H9 (cell line): ENCODE results near the gene HS2ST1. TPM values are rescaled to one million over a fixed set of nuclear protein-coding genes. Genes with fewer than 3 reads are reported as not detected.

Experiments
- DNase-seq: peaks from one replicate; pipeline ENCODE4 v3.0.0-alpha.2; 2017
- H2AFZ ChIP-seq: one replicate; pipeline ENCODE4 v1.6.1; 2013; ENCODE audit warnings: mild to moderate bottlenecking, low read length, control low read depth, moderate library complexity
- H2AK5ac ChIP-seq: 2 replicates; pipeline ENCODE4 v1.6.1; 2013; ENCODE audit warnings: low read length, control low read depth, mixed read lengths; ENCODE audit not compliant: insufficient read length
- H2BK120ac ChIP-seq: one replicate; pipeline ENCODE4 v1.6.1; 2013; ENCODE audit warnings: low read depth, mild to moderate bottlenecking, low read length, control low read depth, inconsistent platforms; ENCODE audit not compliant: poor library complexity, severe bottlenecking
- H2BK12ac ChIP-seq: 2 replicates; pipeline ENCODE4 v1.6.1; 2013; ENCODE audit warnings: low read length, control low read depth, mixed read lengths, low read depth; ENCODE audit not compliant: insufficient read length
- H2BK15ac ChIP-seq: 2 replicates; pipeline ENCODE4 v1.6.1; 2013; ENCODE audit warnings: low read depth, low read length, control low read depth
- H2BK20ac ChIP-seq: one replicate; pipeline ENCODE4 v1.6.1; 2013; ENCODE audit warnings: low read depth, mild to moderate bottlenecking, low read length, control low read depth, inconsistent platforms; ENCODE audit not compliant: poor library complexity, severe bottlenecking
- H2BK5ac ChIP-seq: 2 replicates; pipeline ENCODE4 v1.6.1; 2013; ENCODE audit warnings: low read length, control low read depth, mixed read lengths; ENCODE audit not compliant: insufficient read length
- H3K14ac ChIP-seq: 2 replicates; pipeline ENCODE4 v1.6.1; 2013; ENCODE audit warnings: low read length, control low read depth; ENCODE audit not compliant: insufficient read depth
- H3K18ac ChIP-seq: 2 replicates; pipeline ENCODE4 v1.6.1; 2013; ENCODE audit warnings: low read depth, mild to moderate bottlenecking, mixed read lengths, low read length, control low read depth; ENCODE audit not compliant: insufficient read length
- H3K23ac ChIP-seq: 2 replicates; pipeline ENCODE4 v1.6.1; 2013; ENCODE audit warnings: low read length, control low read depth, mixed read lengths, low read depth; ENCODE audit not compliant: insufficient read length
- H3K23me2 ChIP-seq: 2 replicates; pipeline ENCODE4 v1.6.1; 2013; ENCODE audit warnings: low read depth, mild to moderate bottlenecking, mixed read lengths, low read length, control low read depth; ENCODE audit not compliant: insufficient read length, poor library complexity, severe bottlenecking
- H3K27ac ChIP-seq: 2 replicates; pipeline ENCODE4 v1.5.1; 2013; ENCODE audit warnings: low read length, control low read depth, mixed read lengths, low read depth; ENCODE audit not compliant: insufficient read length
- H3K27me3 ChIP-seq: 2 replicates; pipeline ENCODE4 v1.6.1; 2013; ENCODE audit warnings: low read length, control low read depth, inconsistent platforms; ENCODE audit not compliant: insufficient read depth
- H3K4ac ChIP-seq: 2 replicates; pipeline ENCODE4 v1.6.1; 2013; ENCODE audit warnings: low read depth, mild to moderate bottlenecking, control low read depth, inconsistent platforms, low read length, moderate library complexity
- H3K4me1 ChIP-seq: 2 replicates; pipeline ENCODE4 v1.6.1; 2013; ENCODE audit warnings: low read length, control low read depth, inconsistent platforms; ENCODE audit not compliant: insufficient read depth
- H3K4me2 ChIP-seq: 2 replicates; pipeline ENCODE4 v1.6.1; 2013; ENCODE audit warnings: low read length, control low read depth, mixed read lengths; ENCODE audit not compliant: insufficient read length, insufficient read depth
- H3K56ac ChIP-seq: 2 replicates; pipeline ENCODE4 v1.6.1; 2013; ENCODE audit warnings: low read depth, mild to moderate bottlenecking, mixed read lengths, low read length, control low read depth; ENCODE audit not compliant: insufficient read length
- H3K79me1 ChIP-seq: 2 replicates; pipeline ENCODE4 v1.6.1; 2013; ENCODE audit warnings: low read depth, mild to moderate bottlenecking, moderate library complexity, low read length, control low read depth, inconsistent platforms; ENCODE audit not compliant: insufficient read depth, poor library complexity, severe bottlenecking
- H3K79me2 ChIP-seq: 2 replicates; pipeline ENCODE4 v1.6.1; 2013; ENCODE audit warnings: low read length, control low read depth, inconsistent platforms; ENCODE audit not compliant: insufficient read depth
- H3K9ac ChIP-seq: 2 replicates; pipeline ENCODE4 v1.6.1; 2013; ENCODE audit warnings: low read length, control low read depth, mixed read lengths; ENCODE audit not compliant: insufficient read length; ENCODE audit errors: extremely low read depth
- H3K9me3 ChIP-seq: one replicate; pipeline ENCODE4 v1.6.1; 2013; ENCODE audit warnings: low read depth, low read length, inconsistent platforms; ENCODE audit not compliant: control insufficient read depth
- H3T11ph ChIP-seq: one replicate; pipeline ENCODE4 v1.6.1; 2013; ENCODE audit warnings: mild to moderate bottlenecking, low read length, control low read depth, inconsistent platforms
- H4K20me1 ChIP-seq: one replicate; pipeline ENCODE4 v1.6.1; 2013; ENCODE audit not compliant: control insufficient read depth, insufficient read length, insufficient read depth
- H4K5ac ChIP-seq: 2 replicates; pipeline ENCODE4 v1.6.1; 2013; ENCODE audit warnings: low read depth, mild to moderate bottlenecking, mixed read lengths, low read length, control low read depth; ENCODE audit not compliant: insufficient read length
- H4K8ac ChIP-seq: replicated peaks from 2 replicates; pipeline ENCODE4 v1.6.1; 2013; ENCODE audit warnings: low read length, control low read depth, mixed read lengths, low read depth; ENCODE audit not compliant: insufficient read length
- H4K91ac ChIP-seq: 2 replicates; pipeline ENCODE4 v1.6.1; 2013; ENCODE audit warnings: low read depth, mild to moderate bottlenecking, moderate library complexity, mixed read lengths, low read length, control low read depth; ENCODE audit not compliant: insufficient read length
- H3K27ac Mint-ChIP-seq, 3 experiments: 2 replicates in 2 of 3; 3 replicates in 1 of 3; pipeline ENCODE4 v1.8.0; 2020 to 2021; ENCODE audit warnings: mixed read lengths in 3 of 3, mild to moderate bottlenecking in 1 of 3, moderate library complexity in 1 of 3
- H3K27me3 Mint-ChIP-seq: 2 replicates; pipeline ENCODE4 v1.8.0; 2021; ENCODE audit warnings: low read depth, mild to moderate bottlenecking, moderate library complexity, mixed read lengths
- H3K36me3 Mint-ChIP-seq, 3 experiments: 2 replicates in 2 of 3; 3 replicates in 1 of 3; pipeline ENCODE4 v1.8.0; 2020 to 2021; ENCODE audit warnings: low read depth in 3 of 3, mixed read lengths in 3 of 3; ENCODE audit not compliant: insufficient read depth in 1 of 3
- H3K4me1 Mint-ChIP-seq, 2 experiments: 2 replicates each; pipeline ENCODE4 v1.8.0; 2020; ENCODE audit warnings: mixed read lengths in 2 of 2
- H3K4me3 Mint-ChIP-seq, 2 experiments: 2 replicates in 1 of 2; 3 replicates in 1 of 2; pipeline ENCODE4 v1.8.0; 2020 to 2021; ENCODE audit warnings: mild to moderate bottlenecking in 2 of 2, mixed read lengths in 2 of 2, moderate library complexity in 1 of 2
- H3K9me3 Mint-ChIP-seq, 2 experiments: 2 replicates in 1 of 2; 3 replicates in 1 of 2; pipeline ENCODE4 v1.8.0; 2020; ENCODE audit warnings: mild to moderate bottlenecking in 2 of 2, mixed read lengths in 2 of 2, moderate library complexity in 1 of 2
- WGBS: extraction: QIAGEN DNeasy Blood & Tissue Kit; methylation state at CpG from one replicate; pipeline ENCODE4 v1.1.7; 2013; ENCODE audit warnings: missing lambda C conversion rate, low lambda C conversion rate, mixed read lengths; ENCODE audit not compliant: insufficient read length; ENCODE audit errors: extremely low coverage; 5-methylcytosine and 5-hydroxymethylcytosine counted together
- total RNA-seq: library from RNA; stranded (reverse); gene quantifications from 2 replicates; pipeline ENCODE4 v1.2.1, GENCODE V29; 2021
- TF ChIP-seq, protein P1 (sequence below): fragments of 200-600 bp; sonication (generic); conservative IDR thresholded peaks from 3 replicates; pipeline ENCODE4 v1.8.0; 2021; ENCODE audit warnings: antibody characterized with exemption, mild to moderate bottlenecking

The HS2ST1 gene
- total RNA-seq, 1 experiment from 2014 or later = 20.1 TPM

DNA sequence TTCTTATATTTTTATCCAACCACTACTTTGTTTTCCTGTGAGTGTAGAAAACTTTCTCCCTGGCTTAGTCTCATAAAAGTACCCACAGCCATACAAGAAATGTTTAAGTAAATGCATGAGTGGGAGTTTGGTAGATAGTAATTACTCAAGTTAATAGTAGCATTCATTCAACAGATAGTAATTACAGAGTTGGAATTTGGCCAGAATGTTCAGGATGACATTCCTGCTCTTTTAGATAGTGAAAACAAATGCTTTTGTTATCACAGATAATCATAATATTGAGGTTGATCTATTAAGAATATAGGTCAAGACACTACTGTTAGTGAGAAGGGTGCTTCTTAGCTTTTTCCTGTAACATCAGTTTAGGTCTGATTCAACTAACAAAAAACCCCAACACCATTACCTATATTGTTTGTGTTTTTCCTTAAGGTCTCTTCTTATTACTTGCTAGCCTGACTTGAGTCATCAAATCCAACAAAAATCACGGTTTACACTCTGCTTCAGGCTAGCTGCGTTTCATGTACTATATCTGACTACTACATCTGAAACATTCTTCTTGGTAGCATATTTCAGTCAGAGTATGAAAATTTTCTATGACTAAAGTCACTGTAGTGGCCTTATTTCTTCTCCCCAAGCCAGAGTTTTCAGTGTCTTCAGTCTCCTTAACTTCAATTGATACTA is 163.7 kb downstream of the HS2ST1 start:
- Histone ChIP-seq H3K4me2 (no peak overlapping the region), H3K4ac (no peak overlapping the region), H3K79me1 (no peaks in the 10 kb centered on the region), H2BK5ac (no peak overlapping the region), H2AK5ac (no peak overlapping the region), H4K5ac (no peak overlapping the region), H3K18ac (no peak overlapping the region), H3K4me1 (no peaks in the 10 kb centered on the region), H4K8ac (no peak overlapping the region), H3K9ac (no peak overlapping the region), H2BK120ac (no peak overlapping the region), H3K27me3 (no peaks in the 10 kb centered on the region), H3K56ac (no peak overlapping the region), H3T11ph (no peak overlapping the region), H2BK12ac (no peak overlapping the region), H2BK20ac (no peak overlapping the region), H4K91ac (no peak overlapping the region), H3K79me2 (no peaks in the 10 kb centered on the region), H3K9me3 (no peaks in the 10 kb centered on the region), H3K14ac (no peak overlapping the region), H3K23ac (no peak overlapping the region), H2AFZ (no peak overlapping the region), H3K27ac (no peak overlapping the region), H4K20me1 (no peaks in the 10 kb centered on the region), H2BK15ac (no peak overlapping the region), H3K23me2 (no peaks in the 10 kb centered on the region)
- DNase-seq = no peak
- TF ChIP-seq, protein P1, sequence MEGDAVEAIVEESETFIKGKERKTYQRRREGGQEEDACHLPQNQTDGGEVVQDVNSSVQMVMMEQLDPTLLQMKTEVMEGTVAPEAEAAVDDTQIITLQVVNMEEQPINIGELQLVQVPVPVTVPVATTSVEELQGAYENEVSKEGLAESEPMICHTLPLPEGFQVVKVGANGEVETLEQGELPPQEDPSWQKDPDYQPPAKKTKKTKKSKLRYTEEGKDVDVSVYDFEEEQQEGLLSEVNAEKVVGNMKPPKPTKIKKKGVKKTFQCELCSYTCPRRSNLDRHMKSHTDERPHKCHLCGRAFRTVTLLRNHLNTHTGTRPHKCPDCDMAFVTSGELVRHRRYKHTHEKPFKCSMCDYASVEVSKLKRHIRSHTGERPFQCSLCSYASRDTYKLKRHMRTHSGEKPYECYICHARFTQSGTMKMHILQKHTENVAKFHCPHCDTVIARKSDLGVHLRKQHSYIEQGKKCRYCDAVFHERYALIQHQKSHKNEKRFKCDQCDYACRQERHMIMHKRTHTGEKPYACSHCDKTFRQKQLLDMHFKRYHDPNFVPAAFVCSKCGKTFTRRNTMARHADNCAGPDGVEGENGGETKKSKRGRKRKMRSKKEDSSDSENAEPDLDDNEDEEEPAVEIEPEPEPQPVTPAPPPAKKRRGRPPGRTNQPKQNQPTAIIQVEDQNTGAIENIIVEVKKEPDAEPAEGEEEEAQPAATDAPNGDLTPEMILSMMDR = no peak
- Mint-ChIP-seq H3K27ac (no peak overlapping the region; a peak in 2 of 7 replicates), H3K9me3 (no peaks in the 10 kb centered on the region), H3K4me1 (peaks cover 11 to 20% of the 10 kb centered on the region in 2 experiments), H3K4me3 (no peak overlapping the region), H3K36me3 (peaks cover 0 to under 1% (median 0%) of the 10 kb centered on the region in 3 experiments; a peak in 1 of 7 replicates), H3K27me3 (no peaks in the 10 kb centered on the region)
- no CpG with 5 or more reads among the region's 2 CpGs for WGBS
